Ishikawa (cell line): ENCODE results near the gene ITSN2.

Experiments used
- CEBPB ChIP-seq: IDR thresholded peaks from 2 replicates; pipeline ENCODE4 v1.6.1; 2012
- CREB1 ChIP-seq: IDR thresholded peaks from 2 replicates; pipeline ENCODE4 v1.6.1; 2012; ENCODE audit warnings: low read depth
- EGR1 ChIP-seq: IDR thresholded peaks from 2 replicates; pipeline ENCODE4 v1.6.1; 2012
- EP300 ChIP-seq: IDR thresholded peaks from 2 replicates; pipeline ENCODE4 v1.6.1; 2012; ENCODE audit warnings: borderline replicate concordance
- FOXM1 ChIP-seq: IDR thresholded peaks from 2 replicates; pipeline ENCODE4 v1.6.1; 2012; ENCODE audit warnings: low read depth, borderline replicate concordance
- MAX ChIP-seq: IDR thresholded peaks from 2 replicates; pipeline ENCODE4 v1.6.1; 2012
- NFIC ChIP-seq: IDR thresholded peaks from 2 replicates; pipeline ENCODE4 v1.6.1; 2012
- RAD21 ChIP-seq: IDR thresholded peaks from 2 replicates; pipeline ENCODE4 v1.6.1; 2012; ENCODE audit warnings: low read depth
- REST ChIP-seq: IDR thresholded peaks from 2 replicates; pipeline ENCODE4 v1.6.1; 2012; ENCODE audit warnings: low read depth, mild to moderate bottlenecking
- TAF1 ChIP-seq: IDR thresholded peaks from 2 replicates; pipeline ENCODE4 v1.6.1; 2012; ENCODE audit warnings: low read depth, mild to moderate bottlenecking
- TCF12 ChIP-seq: IDR thresholded peaks from 2 replicates; pipeline ENCODE4 v1.6.1; 2012; ENCODE audit warnings: low read depth
- TEAD4 ChIP-seq: IDR thresholded peaks from 2 replicates; pipeline ENCODE4 v1.6.1; 2012
- USF1 ChIP-seq: IDR thresholded peaks from 2 replicates; pipeline ENCODE4 v1.6.1; 2012
- YY1 ChIP-seq: IDR thresholded peaks from 2 replicates; pipeline ENCODE4 v1.6.1; 2012; ENCODE audit warnings: low read depth
- ZBTB7A ChIP-seq: IDR thresholded peaks from 2 replicates; pipeline ENCODE4 v1.6.1; 2012; ENCODE audit warnings: low read depth

Gene ITSN2

GRCh38 chr2:24280161-24280560 is 80.2 kb downstream of the ITSN2 start:
- TF ChIP-seq EGR1, result no peak
- no peak for TF ChIP-seq RAD21
- TF ChIP-seq TEAD4, result no peak

GRCh38 chr2:24276349-24276899 is 83.9 kb downstream of the ITSN2 start:
- TF ChIP-seq USF1 (no peak), TCF12 (no peak), FOXM1 (no peak), ZBTB7A (no peak), NFIC (no peak), REST (no peak), TEAD4 (no peak), CREB1 (no peak), TAF1 (no peak), YY1 (no peak), EP300 (no peak), RAD21 (no peak), CEBPB (no peak), EGR1 (no peak), MAX (no peak)

DNA sequence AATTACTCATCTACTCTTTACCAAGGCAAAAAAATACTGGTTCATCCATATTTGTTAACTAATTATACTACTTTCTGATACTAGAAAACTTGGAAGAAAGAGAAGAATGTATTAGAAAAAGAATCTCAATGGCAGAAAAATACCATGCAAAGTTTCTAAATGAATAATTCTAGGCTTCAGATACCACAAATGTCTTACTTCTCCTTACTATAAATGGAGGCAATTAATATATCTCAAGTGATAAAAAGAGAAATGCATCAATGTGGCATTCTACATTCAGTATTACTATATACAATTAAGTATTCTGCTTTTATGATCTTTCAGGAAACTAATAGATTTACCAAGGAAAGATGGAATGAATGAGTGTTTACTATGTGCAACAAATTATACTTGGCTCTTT is 85.5 kb downstream of the ITSN2 start:
- TF ChIP-seq TEAD4, result no peak
- no peak for TF ChIP-seq EGR1
- TF ChIP-seq RAD21, result no peak
- no peak for TF ChIP-seq CEBPB
- no peak for TF ChIP-seq CREB1
- no peak for TF ChIP-seq REST
- TF ChIP-seq NFIC, result no peak
- TF ChIP-seq FOXM1, result no peak
- TF ChIP-seq MAX, result no peak
- TF ChIP-seq EP300, result no peak

DNA sequence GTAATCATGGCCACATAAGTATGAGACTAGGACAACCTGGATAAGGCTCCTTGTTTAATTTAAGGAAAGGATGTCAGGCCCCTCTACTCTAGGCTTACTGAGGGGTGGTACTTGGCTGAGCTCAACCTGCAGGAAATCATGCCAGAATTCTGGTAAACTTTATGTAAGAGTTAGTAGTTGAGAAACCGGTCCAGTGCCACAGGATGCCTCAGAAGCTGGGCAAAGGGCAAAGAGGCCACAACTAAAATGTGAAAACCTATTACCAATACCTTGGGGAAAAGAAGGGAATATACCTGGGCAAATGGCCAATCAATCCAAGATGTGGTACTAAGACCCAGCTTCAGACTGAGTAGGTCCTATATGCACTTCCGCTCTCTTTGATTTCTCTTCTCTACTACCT is 86.7 kb downstream of the ITSN2 start:
- TF ChIP-seq FOXM1 (no peak), CEBPB (no peak), EGR1 (no peak), USF1 (no peak), CREB1 (no peak), TAF1 (no peak), NFIC (no peak), YY1 (no peak), TCF12 (no peak), ZBTB7A (no peak), MAX (no peak), TEAD4 (no peak), EP300 (no peak), REST (no peak), RAD21 (no peak)

GRCh38 chr2:24272907-24273306 is 87.4 kb downstream of the ITSN2 start:
- TF ChIP-seq YY1 (no peak), USF1 (no peak), NFIC (no peak)
